Pancreas (tissue), 10 donors: ENCODE data around the gene STK17A. TPM values are rescaled to one million over a fixed set of nuclear protein-coding genes. Genes with fewer than 3 reads are reported as not detected.
"Not testable (repeated sequence)": the region's sequence is repeated elsewhere in the genome, so short reads cannot be mapped to it uniquely, and the experiment has no call there.

Experiments
- ATAC-seq, 4 donors: fragments of 200-7000 bp; cut with Tn5 transposase; one replicate each; pipeline versions ENCODE4 v1.8.0 to v1.9.1; 2020; ENCODE audit warnings: mild to moderate bottlenecking in 4 of 4, moderate library complexity in 4 of 4
- DNase-seq, 6 donors: peaks; one replicate each; pipeline ENCODE4 v3.0.0-alpha.2; 2020
- FAIRE-seq: peaks from 2 replicates; lab custom pipeline; 2012; peaks lifted over from hg19 to GRCh38; lab: Jason Lieb, UNC
- H3K27ac ChIP-seq, 4 donors: fragments of 200-600 bp; sonication (generic); 1 replicate in 3 of 4; 2 replicates in 1 of 4; pipeline versions ENCODE4 v1.5.0 to v1.8.0; 2020
- H3K27me3 ChIP-seq, 4 donors: fragments of 200-600 bp; one replicate each; pipeline ENCODE4 v1.8.0; 2021
- H3K36me3 ChIP-seq, 3 donors: fragments of 200-600 bp; sonication (generic) in 1 of 3; one replicate each; pipeline versions ENCODE4 v1.5.0 to v1.8.0; 2020 to 2021
- H3K4me1 ChIP-seq, 3 donors: fragments of 200-600 bp; one replicate each; pipeline ENCODE4 v1.8.0; 2021
- H3K4me3 ChIP-seq, 4 donors: fragments of 200-600 bp; sonication (generic) in 2 of 4; one replicate each; pipeline versions ENCODE4 v1.5.0 to v1.8.0; 2020 to 2021
- H3K9me3 ChIP-seq, 4 donors: fragments of 200-600 bp; one replicate each; pipeline ENCODE4 v1.8.0; 2021
- WGBS, 2 donors: extraction: QIAGEN DNeasy Blood & Tissue Kit; methylation state at CpG; one replicate each; pipeline ENCODE4 v1.1.7; 2013; 5-methylcytosine and 5-hydroxymethylcytosine counted together
- intact Hi-C, 3 donors: fragments of 100-400 bp; cut with DNase I; formaldehyde crosslinking; loops; one replicate each; pipeline versions ENCODE4 v1.11.1 to v1.14.2; 2022
- polyA plus RNA-seq, 2 donors: library from polyadenylated mRNA; stranded (reverse); fragments of 200-250 nt; gene quantifications; one replicate each; pipeline ENCODE4 v1.2.3, GENCODE V29; 2013
- total RNA-seq, 6 donors: library from RNA; stranded (reverse); fragmentation: NEBNext Ultra II Directional in 4 of 6; extraction: Animal tissue kit (Norgen Biotek cat#: 25700) in 4 of 6; gene quantifications; one replicate each; pipeline versions ENCODE4 v1.2.1 to v1.2.4, GENCODE V29; 2021 to 2023
- TF ChIP-seq, protein P1 (sequence below), 4 donors: fragments of 200-600 bp; sonication (generic) in 3 of 4; IDR thresholded peaks; one replicate each; pipeline versions ENCODE4 v1.5.0 to v1.8.0; 2021; ENCODE audit warnings: antibody characterized with exemption in 4 of 4
- donor health status: healthy with polysubstance abuse.
- donor health status: DM: no; HTN: no; CAD: no; lungs with moderate emphysema.
- donor health status: DM: no; HTN: no; CAD: no.
- donor health status: control.
- donor health status: control.
- donor health status: Bipolar disorder and iron deficiency.
- donor health status: DM: yes; HTN: yes; CAD: no.
- donor health status: DM: no; HTN: no; CAD: no.
- donor health status: DM: no; HTN: no; CAD: no.
- donor health status: DM: yes; HTN: yes; CAD: no.

Gene STK17A
- total and polyA plus RNA-seq, 8 donors, result 7.0 to 19.3 (median 11.2) TPM

DNA sequence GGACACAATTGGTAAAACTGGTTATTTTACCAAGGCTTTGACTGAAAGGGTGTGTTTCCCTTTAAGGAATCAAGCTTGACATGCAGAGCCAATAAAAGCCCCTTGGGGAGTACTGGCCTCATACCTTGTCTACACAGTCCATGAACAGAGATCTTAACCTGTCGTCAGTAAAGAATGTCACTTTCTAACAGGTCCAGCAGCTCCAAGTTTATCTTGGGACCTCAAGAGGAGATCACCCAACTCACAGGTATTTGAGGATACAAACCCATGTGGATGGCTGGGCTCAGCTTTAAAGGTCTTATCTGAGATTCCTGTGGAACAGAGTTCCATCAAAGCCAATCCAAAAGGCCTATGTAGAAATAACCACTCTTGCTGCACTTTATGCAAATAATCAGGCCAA is 85.1 kb downstream of the STK17A start:
- Histone ChIP-seq H3K4me3 (no peak overlapping the region), H3K9me3 (no peaks in the 10 kb centered on the region), H3K4me1 (peaks cover 8 to 15% (median 11%) of the 10 kb centered on the region in 3 donors), H3K27ac (no peak overlapping the region), H3K27me3 (no peaks in the 10 kb centered on the region), H3K36me3 (no peaks in the 10 kb centered on the region)
- no peak for DNase-seq
- no peak for FAIRE-seq
- intact Hi-C loops, result no loop called here
- TF ChIP-seq, protein P1, sequence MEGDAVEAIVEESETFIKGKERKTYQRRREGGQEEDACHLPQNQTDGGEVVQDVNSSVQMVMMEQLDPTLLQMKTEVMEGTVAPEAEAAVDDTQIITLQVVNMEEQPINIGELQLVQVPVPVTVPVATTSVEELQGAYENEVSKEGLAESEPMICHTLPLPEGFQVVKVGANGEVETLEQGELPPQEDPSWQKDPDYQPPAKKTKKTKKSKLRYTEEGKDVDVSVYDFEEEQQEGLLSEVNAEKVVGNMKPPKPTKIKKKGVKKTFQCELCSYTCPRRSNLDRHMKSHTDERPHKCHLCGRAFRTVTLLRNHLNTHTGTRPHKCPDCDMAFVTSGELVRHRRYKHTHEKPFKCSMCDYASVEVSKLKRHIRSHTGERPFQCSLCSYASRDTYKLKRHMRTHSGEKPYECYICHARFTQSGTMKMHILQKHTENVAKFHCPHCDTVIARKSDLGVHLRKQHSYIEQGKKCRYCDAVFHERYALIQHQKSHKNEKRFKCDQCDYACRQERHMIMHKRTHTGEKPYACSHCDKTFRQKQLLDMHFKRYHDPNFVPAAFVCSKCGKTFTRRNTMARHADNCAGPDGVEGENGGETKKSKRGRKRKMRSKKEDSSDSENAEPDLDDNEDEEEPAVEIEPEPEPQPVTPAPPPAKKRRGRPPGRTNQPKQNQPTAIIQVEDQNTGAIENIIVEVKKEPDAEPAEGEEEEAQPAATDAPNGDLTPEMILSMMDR (IDR thresholded peaks at IDR 0.05), result no peak
- ATAC-seq, result no peak
- 75 to 77% methylated on average over 1 of the region's 1 CpG for WGBS, 2 donors

DNA sequence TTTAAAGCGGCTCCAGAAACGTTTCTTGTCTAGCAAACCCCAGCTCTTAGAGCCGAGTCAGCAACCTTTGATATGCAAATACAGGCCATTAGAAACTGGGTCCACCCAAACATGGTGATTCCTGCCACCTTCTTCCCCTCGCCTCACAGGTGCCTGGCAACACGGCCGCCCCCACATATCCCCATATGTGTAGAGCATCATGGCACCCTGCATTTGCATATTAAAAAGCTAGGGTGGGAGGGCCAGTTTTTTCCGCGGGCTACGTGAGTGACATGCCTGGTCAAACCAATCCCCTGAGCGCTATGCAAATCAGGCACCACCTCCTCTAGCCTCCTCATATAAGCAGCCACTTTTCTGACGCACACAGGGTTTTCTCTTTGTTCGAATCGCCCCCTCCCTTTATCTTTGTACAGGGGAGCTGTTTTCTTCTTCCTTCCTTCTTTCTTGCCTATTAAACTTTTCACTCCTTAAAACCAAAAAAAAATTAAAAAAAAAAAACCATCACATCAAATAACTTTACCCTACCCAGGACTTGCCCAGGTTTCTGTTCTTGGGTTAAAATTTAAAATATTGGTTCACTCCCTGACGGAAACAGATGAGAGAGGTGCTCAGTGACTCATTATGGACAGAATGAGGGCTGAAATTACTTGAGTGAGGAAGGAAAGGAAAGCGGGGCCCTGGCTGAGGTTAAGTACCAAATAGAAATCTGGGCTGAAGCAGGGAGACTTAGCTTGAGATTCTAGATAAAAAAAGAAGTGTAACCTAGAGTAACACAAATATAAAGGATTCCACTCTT is 86.6 kb downstream of the STK17A start:
- no peak for FAIRE-seq
- Histone ChIP-seq H3K27ac (no peak overlapping the region), H3K36me3 (no peaks in the 10 kb centered on the region), H3K4me3 (no peak overlapping the region), H3K9me3 (no peaks in the 10 kb centered on the region), H3K27me3 (no peaks in the 10 kb centered on the region), H3K4me1 (peaks cover 8 to 15% (median 11%) of the 10 kb centered on the region in 3 donors)
- 88 to 89% methylated on average over 15 of the region's 15 CpGs for WGBS, 2 donors
- intact Hi-C loops, result no loop called here
- TF ChIP-seq, protein P1 (IDR thresholded peaks at IDR 0.05), result no peak
- no peak for DNase-seq
- no peak for ATAC-seq

DNA sequence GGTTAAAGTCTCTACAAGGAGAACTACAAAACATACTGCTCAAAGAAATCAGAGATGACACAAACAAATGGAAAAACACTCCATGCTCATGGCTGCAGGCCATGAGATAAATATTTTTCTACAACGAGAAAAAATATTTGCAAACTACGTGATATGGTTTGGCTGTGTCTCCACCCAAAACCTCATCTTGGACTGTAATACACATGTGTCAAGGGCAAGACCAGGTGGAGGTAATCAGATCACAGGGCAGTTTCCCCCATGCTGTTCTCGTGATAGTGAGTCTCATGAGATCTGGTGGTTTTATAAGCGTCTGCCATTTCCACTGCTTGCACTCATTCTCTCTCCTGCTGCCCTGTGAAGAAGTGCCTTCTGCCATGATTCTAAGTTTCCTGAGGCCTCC is 88.6 kb downstream of the STK17A start:
- FAIRE-seq (no peak), DNase-seq (no peak), ATAC-seq (no peak)
- intact Hi-C loops, result no loop called here
- WGBS, 2 donors, result 46 to 49% methylated on average over 4 of the region's 4 CpGs
- H3K4me3 ChIP-seq, result no peak overlapping the region
- H3K36me3 ChIP-seq, result no peaks in the 10 kb centered on the region
- no peaks in the 10 kb centered on the region for H3K27me3 ChIP-seq
- TF ChIP-seq, protein P1 (IDR thresholded peaks at IDR 0.05), result no peak
- peaks cover 8 to 15% (median 11%) of the 10 kb centered on the region in 3 donors for H3K4me1 ChIP-seq
- no peak overlapping the region for H3K27ac ChIP-seq
- H3K9me3 ChIP-seq, result no peaks in the 10 kb centered on the region

DNA sequence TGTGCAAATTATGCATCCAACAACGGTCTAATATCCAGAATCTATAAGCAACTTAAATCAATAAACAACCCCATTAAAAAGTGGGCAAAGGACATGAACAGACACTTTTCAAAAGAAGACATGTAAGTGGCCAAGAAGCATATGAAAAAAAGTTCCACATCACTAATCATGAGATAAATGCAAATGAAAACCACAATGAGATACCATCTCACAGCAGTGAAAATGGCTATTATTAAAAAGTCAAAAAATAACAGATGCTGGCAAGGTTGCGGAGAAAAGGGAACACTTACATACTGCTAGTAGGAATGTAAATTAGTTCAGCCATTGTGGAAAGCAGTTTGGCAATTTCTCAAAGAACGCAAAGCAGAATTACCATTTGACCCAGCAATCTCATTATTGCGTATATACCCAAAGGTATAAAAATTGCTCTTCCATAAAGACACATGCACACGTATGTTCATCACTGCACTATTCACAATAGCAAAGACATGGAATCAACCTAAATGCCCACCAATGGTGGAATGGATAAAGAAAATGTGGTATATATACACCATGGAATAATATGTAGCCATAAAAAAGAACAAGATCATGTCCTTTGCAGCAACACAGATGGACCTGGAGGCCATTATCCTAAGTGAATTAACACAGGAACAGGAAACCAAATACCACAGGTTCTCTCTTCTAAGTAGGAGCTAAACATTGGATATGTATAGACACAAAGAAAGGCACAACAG is 90.5 kb downstream of the STK17A start:
- ATAC-seq, H3K27me3 ChIP-seq, intact Hi-C loops, FAIRE-seq, DNase-seq, H3K4me3 ChIP-seq, H3K9me3 ChIP-seq, H3K36me3 ChIP-seq: not testable (repeated sequence)
- WGBS, 2 donors, result 84 to 90% methylated on average over 5 of the region's 5 CpGs
- H3K27ac ChIP-seq, result peak overlapping the region in 2 of 4 donors; percentile 33 to 45
- peaks cover 8 to 15% (median 11%) of the 10 kb centered on the region in 3 donors for H3K4me1 ChIP-seq

DNA sequence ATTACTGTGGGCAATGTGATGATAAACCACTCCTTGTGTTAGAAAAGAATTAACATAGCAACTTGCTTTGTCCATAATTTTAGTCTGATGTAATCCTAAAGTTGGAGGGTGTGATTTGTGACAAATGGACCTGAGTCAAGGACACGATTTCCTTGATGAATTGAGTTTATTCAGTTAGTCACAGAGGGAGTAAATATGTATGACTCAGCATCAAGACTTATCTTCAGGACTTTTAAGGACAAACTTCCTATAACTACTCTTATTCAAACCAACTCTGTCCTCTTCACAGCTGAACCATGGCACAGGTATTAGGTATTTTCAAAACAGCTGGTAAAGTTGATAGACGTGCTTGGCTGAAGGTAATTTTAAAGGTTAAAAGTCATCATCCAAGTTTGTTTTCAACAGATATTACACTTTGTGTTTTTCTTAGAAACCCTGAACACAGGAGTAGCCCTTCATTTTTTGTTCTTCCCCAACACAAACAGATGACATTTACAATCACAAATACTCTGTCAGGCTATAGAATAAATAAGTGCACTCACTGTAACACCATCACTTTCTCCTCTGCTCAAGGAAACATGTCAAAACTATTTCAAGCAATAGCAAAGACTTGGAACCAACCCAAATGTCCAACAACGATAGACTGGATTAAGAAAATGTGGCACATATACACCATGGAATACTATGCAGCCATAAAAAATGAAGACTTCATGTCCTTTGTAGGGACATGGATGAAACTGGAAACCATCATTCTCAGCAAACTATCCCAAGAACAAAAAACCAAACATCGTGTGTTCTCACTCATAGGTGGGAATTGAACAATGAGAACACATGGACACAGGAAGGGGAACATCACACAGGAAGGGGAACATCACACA is 91.9 kb downstream of the STK17A start:
- ATAC-seq (peak; percentile 94 to 97 (median 96)), FAIRE-seq (peak; percentile 75), DNase-seq (peak in 2 of 6 donors; percentile 22 to 32)
- peaks cover 8 to 15% (median 11%) of the 10 kb centered on the region in 3 donors for H3K4me1 ChIP-seq
- H3K9me3 ChIP-seq, result no peaks in the 10 kb centered on the region
- no peaks in the 10 kb centered on the region for H3K36me3 ChIP-seq
- intact Hi-C loops, result no loop called here
- no peak overlapping the region for H3K4me3 ChIP-seq
- peak overlapping the region in 3 of 4 donors; percentile 33 to 45 (median 33) for H3K27ac ChIP-seq
- 30% methylated on average over 4 of the region's 4 CpGs for WGBS, 2 donors
- TF ChIP-seq, protein P1 (IDR thresholded peaks at IDR 0.05), result no peak
- H3K27me3 ChIP-seq, result no peaks in the 10 kb centered on the region
